HG03139 (cell line): ENCODE data around the gene NIPAL4.

Source experiments
- ATAC-seq: cut with Tn5 transposase; IDR thresholded peaks from one replicate; pipeline ENCODE4 v1.9.1; 2021; ENCODE audit not compliant: unreplicated experiment

Gene NIPAL4

DNA sequence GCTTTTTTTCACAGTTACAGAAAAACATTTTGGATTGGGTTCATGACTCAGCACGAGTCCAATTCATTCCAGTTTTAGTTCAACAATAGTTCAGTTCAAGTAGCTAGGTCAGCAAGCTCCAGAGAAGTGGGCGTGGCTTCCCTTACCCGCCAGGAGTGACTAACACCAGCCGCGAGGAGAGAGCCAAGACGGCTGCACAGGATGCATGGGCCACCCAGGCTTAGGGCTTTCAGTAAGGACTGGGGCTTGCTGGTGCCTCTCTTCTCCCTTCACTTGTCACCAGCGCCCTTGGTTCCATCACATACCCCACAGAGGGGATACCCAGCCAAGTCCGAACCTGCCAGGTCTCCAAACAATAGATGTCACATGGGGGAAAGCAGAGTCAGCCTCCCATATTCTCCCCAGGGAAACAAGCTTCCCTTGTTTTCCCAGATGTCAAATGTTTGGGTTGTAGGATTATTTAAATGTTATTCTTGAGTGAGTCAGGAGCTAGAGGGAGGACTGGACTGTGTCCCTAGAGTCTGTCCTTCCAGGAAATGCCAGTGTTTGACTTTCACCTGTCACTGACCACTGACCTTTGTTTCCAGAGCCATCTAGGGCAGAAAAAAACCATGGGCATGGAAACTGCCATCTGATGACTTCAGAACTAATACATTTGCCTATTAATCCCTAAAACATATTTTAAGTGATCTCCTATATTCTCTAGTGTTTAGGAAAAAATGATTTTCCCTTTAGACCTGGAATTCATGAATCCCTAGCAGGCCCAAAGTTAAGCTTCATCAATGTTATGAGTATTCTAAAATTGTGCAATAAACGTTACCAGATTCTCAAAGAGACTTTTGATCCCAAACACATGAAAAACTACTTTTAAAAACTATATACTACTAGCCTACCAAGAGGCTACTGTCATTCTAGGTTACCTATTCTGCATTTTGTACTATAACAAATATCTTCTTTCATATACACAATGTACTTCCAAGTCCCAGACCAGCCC lies 51.9 kb downstream of the NIPAL4 start:
- no peak for ATAC-seq

- ATAC-seq = no peak
Observed at GRCh38 chr5:157513182-157513581, 53.2 kb downstream of the NIPAL4 start.

DNA sequence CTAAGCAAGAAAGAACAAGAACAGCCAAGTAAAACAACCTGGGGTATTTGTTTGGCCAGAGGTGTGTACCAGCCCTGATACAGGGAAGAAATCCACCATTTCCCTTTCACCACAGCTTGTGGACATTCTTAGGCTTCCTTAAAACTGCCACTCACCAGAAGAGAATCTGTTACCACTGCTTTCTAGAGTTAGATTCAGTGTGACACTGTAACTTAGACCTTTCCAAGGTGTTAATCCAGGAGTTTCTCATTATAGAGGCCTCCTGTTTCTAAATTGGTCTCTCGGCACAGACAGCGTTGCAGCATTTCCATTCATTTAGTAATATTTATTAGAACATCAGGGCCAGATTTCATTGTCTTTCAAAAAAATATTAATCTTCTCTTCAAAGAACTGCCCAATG lies 55.0 kb downstream of the NIPAL4 start:
- no peak for ATAC-seq

- no peak for ATAC-seq
Observed at GRCh38 chr5:157516006-157516405, 56.0 kb downstream of the NIPAL4 start.

DNA sequence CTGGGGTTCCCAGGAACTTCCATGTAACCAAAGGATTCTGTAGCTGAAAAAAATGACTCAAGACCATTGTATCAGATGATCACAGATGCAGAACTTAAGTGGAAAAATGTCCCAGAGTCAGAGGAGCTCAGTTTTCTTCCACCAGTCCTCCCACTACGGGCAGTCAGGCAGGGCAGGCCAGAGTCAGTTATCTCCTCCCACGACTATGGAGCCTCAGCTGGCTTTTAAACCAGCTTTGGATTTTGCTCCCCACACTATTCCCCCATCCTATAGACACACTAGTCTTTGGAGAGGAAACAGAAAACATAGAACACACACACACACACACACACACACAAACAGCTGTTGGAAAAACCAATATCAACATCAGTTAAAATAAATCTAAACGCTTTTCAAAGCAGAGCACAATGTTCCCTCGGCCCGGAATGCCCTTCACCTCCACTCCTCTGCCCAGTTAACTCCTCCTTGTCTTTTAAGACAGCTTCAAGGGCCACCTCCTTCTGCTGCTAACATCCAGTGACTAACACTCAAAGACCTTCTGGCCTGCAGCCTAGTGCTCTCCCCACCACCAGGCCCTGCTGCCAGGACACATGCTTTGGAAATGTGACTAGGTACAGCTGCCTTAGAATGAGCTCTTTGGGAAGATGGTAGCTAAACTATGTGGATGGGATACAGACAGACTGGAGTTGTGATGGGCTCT lies 56.8 kb downstream of the NIPAL4 start:
- no peak for ATAC-seq

DNA sequence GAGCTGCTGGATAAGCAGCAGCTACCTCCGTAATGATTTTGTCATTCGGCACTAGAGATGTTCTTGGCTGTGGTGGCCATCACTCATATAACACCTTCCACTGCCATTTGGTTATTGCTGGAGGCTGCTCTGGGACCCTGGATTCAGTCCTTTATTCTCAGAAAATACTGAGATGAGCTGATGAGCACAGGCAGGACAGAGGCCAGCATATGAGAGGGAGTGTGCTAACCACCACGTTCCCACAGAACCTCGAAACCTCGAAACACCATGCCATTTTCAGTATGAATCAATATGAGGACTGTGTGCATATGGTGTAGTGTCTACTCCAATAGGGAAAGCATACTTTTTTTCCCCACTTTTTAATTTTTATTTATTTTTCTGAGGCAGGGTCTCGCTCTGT lies 59.0 kb downstream of the NIPAL4 start:
- ATAC-seq = peak; percentile 74

GRCh38 chr5:157519579-157520253 lies 59.7 kb downstream of the NIPAL4 start:
- no peak for ATAC-seq

DNA sequence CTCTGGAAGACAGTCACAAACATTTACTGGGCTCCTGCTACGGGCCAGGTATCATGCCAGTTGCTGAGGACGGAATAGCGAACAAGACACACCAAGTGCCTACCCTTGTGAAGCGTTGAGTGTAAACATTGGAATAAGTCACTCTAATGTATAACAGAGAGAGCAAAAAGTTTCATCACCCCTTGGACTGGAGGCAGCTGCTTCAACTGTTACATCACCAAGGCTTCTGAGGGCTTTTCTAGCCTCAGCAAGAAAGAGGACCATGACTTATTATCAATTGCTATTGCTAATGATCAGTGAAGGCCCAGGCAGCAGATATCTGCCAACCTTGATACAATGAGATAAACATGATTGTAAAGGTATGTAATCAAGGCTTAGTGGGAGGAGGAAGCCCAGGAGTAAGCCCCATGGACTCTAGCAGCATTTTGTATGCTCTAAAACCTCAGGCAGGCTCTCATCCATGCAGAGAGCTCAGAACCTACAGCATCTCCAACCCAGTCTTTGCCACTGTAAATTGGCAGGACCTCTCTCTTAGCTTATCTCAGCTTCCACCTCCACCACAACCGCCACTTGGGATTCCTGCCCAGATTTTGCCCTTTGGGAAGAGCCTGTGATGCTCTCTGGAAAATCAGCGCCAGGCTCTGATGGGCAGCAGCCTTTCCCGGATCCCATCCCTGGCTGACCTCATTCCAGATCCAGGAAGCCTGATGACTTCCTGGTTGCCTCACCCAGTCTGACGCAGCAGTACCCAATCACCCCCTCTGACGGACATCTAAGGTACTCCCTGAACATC lies 61.1 kb downstream of the NIPAL4 start:
- ATAC-seq = no peak

GRCh38 chr5:157521704-157522029 lies 61.7 kb downstream of the NIPAL4 start:
- no peak for ATAC-seq

- no peak for ATAC-seq
Observed at GRCh38 chr5:157523976-157524375, 64.0 kb downstream of the NIPAL4 start.
